PC-3 (cell line): ENCODE results near the gene HDAC4. TPM values are rescaled to one million over a fixed set of nuclear protein-coding genes. Genes with fewer than 3 reads are reported as not detected.

Experiments used
- ATAC-seq: fragments of 200-7000 bp; cut with Tn5 transposase; 2 replicates; pipeline ENCODE4 v1.9.1; 2020; ENCODE audit warnings: mild to moderate bottlenecking, moderate library complexity
- BruUV-seq: library from RNA; stranded (reverse); fragments of 400-500 nt; replicated peaks from 2 replicates; lab custom pipeline; 2021; lab: Mats Ljungman, UMichigan
- CTCF ChIA-PET: fragments of 300-600 bp; sonication (Branson Sonifier 250); formaldehyde crosslinking; loops from one replicate; lab custom pipeline; 2022; ENCODE audit warnings: antibody characterized with exemption; lab: Charles Lee
- POLR2A ChIA-PET: fragments of 300-600 bp; sonication (Branson Sonifier 250); formaldehyde crosslinking; loops from one replicate; lab custom pipeline; 2022; ENCODE audit warnings: antibody characterized with exemption; ENCODE audit not compliant: unreplicated experiment; lab: Charles Lee
- DNase-seq: peaks from one replicate; pipeline ENCODE4 v3.0.0-alpha.2; 2015
- H2AFZ ChIP-seq: fragments of 300-600 bp; sonication (generic); 2 replicates; pipeline ENCODE4 v1.6.0; 2016; ENCODE audit warnings: antibody characterized with exemption, low read length
- H3F3A ChIP-seq: fragments of 300-600 bp; sonication (generic); one replicate; pipeline ENCODE4 v1.6.0; 2017; ENCODE audit warnings: antibody characterized with exemption, low read length, control low read depth, mild to moderate bottlenecking; ENCODE audit not compliant: unreplicated experiment
- H3K27ac ChIP-seq: fragments of 300-600 bp; sonication (generic); 2 replicates; pipeline ENCODE4 v1.5.1; 2016; ENCODE audit warnings: mild to moderate bottlenecking, low read length
- H3K27me3 ChIP-seq: fragments of 300-600 bp; sonication (generic); 2 replicates; pipeline ENCODE4 v1.6.1; 2016; ENCODE audit warnings: low read length, mixed read lengths
- H3K36me3 ChIP-seq: fragments of 300-600 bp; sonication (generic); 2 replicates; pipeline ENCODE4 v1.6.1; 2016; ENCODE audit warnings: low read depth, mixed run types, low read length, mixed read lengths
- H3K4me1 ChIP-seq: fragments of 300-600 bp; sonication (generic); 2 replicates; pipeline ENCODE4 v1.5.1; 2016; ENCODE audit warnings: low read length; ENCODE audit not compliant: insufficient read depth
- H3K4me2 ChIP-seq: fragments of 300-600 bp; sonication (generic); 2 replicates; pipeline ENCODE4 v1.6.0; 2016; ENCODE audit warnings: low read length
- H3K4me3 ChIP-seq: fragments of 300-600 bp; sonication (generic); 2 replicates; pipeline ENCODE4 v1.5.1; 2016; ENCODE audit warnings: mild to moderate bottlenecking, low read length, mixed read lengths
- H3K79me2 ChIP-seq: fragments of 300-600 bp; sonication (generic); 2 replicates; pipeline ENCODE4 v1.6.1; 2017; ENCODE audit warnings: low read length, mixed read lengths
- H3K9ac ChIP-seq: fragments of 300-600 bp; sonication (generic); 2 replicates; pipeline ENCODE4 v1.6.0; 2016; ENCODE audit warnings: mild to moderate bottlenecking, low read length
- H3K9me2 ChIP-seq: fragments of 300-600 bp; sonication (generic); replicated peaks from 2 replicates; pipeline ENCODE4 v1.6.1; 2016; ENCODE audit warnings: mixed run types, low read length, mixed read lengths
- H3K9me3 ChIP-seq: fragments of 300-600 bp; sonication (generic); 2 replicates; pipeline ENCODE4 v1.6.1; 2016; ENCODE audit warnings: low read length, mixed read lengths
- H4K20me1 ChIP-seq: fragments of 300-600 bp; sonication (generic); 2 replicates; pipeline ENCODE4 v1.6.1; 2016; ENCODE audit warnings: low read length, mixed read lengths
- EZH2 ChIP-seq: fragments of 300-600 bp; sonication (generic); IDR thresholded peaks from one replicate; pipeline ENCODE4 v1.6.1; 2017; ENCODE audit warnings: antibody characterized with exemption, mild to moderate bottlenecking, low read length; ENCODE audit not compliant: unreplicated experiment
- EZH2phosphoT487 ChIP-seq: fragments of 300-600 bp; sonication (generic); IDR thresholded peaks from 2 replicates; pipeline ENCODE4 v1.6.1; 2018; ENCODE audit warnings: mild to moderate bottlenecking, antibody characterized with exemption, low read length, borderline replicate concordance
- intact Hi-C: fragments of 100-400 bp; cut with micrococcal nuclease; formaldehyde crosslinking; loops from 2 replicates; pipeline ENCODE4 v1.9.0; 2023
- total RNA-seq: library from RNA; depleted of rRNA; stranded (reverse); fragments of >200 nt; gene quantifications from 2 replicates; pipeline ENCODE4 v1.2.3, GENCODE V29; 2014
- TF ChIP-seq, protein P1 (sequence below): fragments of 300-600 bp; sonication (generic); conservative IDR thresholded peaks from 2 replicates; pipeline ENCODE4 v1.5.1; 2017; ENCODE audit warnings: antibody characterized with exemption, low read depth, mild to moderate bottlenecking, low read length

The HDAC4 gene
- total RNA-seq, 1 experiment from 2014 or later: 8.5 TPM

DNA sequence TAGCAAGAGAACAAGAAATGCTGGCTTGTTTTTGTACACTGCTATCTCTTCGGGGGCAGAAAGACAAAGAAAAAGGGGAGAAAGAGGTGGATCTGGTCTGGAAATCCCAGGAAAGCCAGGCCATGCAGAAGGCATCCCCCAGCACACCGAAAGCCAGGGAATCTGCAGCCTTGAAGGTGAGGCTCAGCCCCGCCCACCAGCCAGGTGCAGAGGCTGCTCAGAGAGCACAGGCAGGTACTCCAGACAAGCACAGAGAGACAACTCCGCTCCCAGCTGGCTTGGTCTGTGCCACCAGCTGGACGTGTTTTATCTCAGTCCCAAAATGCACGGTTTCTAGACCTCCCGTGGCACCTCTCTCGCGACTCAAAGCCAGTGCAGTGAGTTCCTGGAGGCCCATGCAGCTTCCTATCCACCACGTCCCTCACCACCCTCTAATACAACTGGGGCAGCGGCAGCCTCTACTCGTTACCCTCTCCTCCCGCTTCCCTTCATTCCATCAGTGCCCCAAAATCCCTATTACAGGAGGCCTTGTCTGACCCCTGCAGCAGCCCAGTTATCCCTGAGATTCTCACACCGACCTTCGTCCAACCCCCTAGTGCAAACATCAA, 62.8 kb downstream of the HDAC4 start:
- H3K9me2 ChIP-seq: no peaks in the 10 kb centered on the region
- TF ChIP-seq EZH2 (no peak), EZH2phosphoT487 (no peak)
- TF ChIP-seq, protein P1, sequence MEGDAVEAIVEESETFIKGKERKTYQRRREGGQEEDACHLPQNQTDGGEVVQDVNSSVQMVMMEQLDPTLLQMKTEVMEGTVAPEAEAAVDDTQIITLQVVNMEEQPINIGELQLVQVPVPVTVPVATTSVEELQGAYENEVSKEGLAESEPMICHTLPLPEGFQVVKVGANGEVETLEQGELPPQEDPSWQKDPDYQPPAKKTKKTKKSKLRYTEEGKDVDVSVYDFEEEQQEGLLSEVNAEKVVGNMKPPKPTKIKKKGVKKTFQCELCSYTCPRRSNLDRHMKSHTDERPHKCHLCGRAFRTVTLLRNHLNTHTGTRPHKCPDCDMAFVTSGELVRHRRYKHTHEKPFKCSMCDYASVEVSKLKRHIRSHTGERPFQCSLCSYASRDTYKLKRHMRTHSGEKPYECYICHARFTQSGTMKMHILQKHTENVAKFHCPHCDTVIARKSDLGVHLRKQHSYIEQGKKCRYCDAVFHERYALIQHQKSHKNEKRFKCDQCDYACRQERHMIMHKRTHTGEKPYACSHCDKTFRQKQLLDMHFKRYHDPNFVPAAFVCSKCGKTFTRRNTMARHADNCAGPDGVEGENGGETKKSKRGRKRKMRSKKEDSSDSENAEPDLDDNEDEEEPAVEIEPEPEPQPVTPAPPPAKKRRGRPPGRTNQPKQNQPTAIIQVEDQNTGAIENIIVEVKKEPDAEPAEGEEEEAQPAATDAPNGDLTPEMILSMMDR: no peak
- no peak for DNase-seq
- no peaks in the 10 kb centered on the region for H4K20me1 ChIP-seq
- BruUV-seq: no TSS peak
- H3F3A ChIP-seq: no peaks in the 10 kb centered on the region
- H2AFZ ChIP-seq: no peak overlapping the region
- ChIA-PET CTCF (no interaction called here), POLR2A (no interaction called here)
- H3K4me1 ChIP-seq: no peaks in the 10 kb centered on the region
- no peak overlapping the region for H3K4me3 ChIP-seq
- no peaks in the 10 kb centered on the region for H3K9me3 ChIP-seq
- no peaks in the 10 kb centered on the region for H3K36me3 ChIP-seq
- no peaks in the 10 kb centered on the region for H3K27me3 ChIP-seq
- no peak overlapping the region for H3K4me2 ChIP-seq
- H3K9ac ChIP-seq: no peak overlapping the region
- no peak for ATAC-seq
- intact Hi-C loops: no loop called here
- H3K27ac ChIP-seq: no peak overlapping the region
- 0 out of 2 replicates have a peak, but pooled peaks cover 6% of the 10 kb centered on the region for H3K79me2 ChIP-seq

DNA sequence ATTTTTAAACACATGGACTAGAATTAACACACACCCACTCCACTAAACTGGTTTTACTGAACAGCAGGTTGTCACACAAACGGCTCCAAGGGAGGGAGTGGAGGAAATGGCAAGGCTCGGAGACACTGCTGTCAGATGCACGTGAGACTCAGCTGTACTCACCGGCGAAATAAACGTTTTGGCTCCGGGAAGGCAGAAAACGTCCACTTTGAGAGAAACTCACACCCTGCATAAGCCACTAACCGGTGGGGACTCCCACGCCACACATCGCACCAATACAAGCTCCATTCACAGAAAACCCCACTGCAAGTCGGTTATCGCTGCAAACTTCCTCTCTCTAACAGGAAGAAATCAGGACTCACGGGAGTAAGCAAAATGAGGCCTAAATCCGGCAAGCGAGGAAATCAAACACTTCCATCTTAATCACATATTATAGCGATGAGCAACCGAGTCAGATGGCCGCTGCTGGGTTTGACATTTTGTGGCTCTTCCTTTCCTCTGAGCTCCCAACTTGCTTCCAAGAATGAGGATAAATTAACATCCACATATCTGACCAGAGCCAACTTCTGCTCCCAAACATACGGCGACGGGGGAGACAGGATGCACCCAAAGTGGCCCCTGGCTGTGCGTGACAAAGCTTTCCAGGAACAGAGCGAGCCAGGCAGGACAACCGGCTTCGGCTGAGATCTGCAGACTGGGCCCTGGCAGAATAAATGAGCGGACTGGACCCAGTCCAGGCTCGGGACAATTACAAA, 63.5 kb downstream of the HDAC4 start:
- H3F3A ChIP-seq: no peaks in the 10 kb centered on the region
- H3K4me2 ChIP-seq: no peak overlapping the region
- H3K27me3 ChIP-seq: no peaks in the 10 kb centered on the region
- no peaks in the 10 kb centered on the region for H4K20me1 ChIP-seq
- ChIA-PET POLR2A (no interaction called here), CTCF (no interaction called here)
- H2AFZ ChIP-seq: no peak overlapping the region
- TF ChIP-seq, protein P1: no peak
- TF ChIP-seq EZH2phosphoT487 (no peak), EZH2 (no peak)
- H3K79me2 ChIP-seq: 0 out of 2 replicates have a peak, but pooled peaks cover 6% of the 10 kb centered on the region
- H3K36me3 ChIP-seq: no peaks in the 10 kb centered on the region
- no peak overlapping the region for H3K4me3 ChIP-seq
- H3K4me1 ChIP-seq: no peaks in the 10 kb centered on the region
- H3K9ac ChIP-seq: no peak overlapping the region
- H3K27ac ChIP-seq: no peak overlapping the region
- no peak for DNase-seq
- BruUV-seq: no TSS peak
- H3K9me3 ChIP-seq: no peaks in the 10 kb centered on the region
- intact Hi-C loops: no loop called here
- no peaks in the 10 kb centered on the region for H3K9me2 ChIP-seq
- no peak for ATAC-seq

DNA sequence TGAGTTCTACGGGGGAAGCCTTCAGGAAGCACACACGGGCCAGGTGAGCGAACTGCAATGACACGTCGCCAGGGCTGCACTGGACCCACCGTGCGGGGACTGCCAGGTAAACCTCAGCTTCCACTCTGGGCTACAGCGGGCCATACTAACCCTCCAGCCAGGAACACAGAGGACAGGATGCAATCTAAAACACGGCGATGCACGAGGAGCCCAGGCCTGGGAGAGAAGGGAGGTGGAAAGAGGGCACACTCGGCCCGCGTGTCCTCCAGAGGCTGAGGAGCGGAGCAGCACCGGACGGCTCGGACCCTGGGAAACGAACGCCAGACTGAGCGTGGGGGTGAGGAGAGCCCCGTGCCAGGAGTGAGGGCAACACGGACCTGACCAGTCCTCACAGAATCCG, 69.3 kb downstream of the HDAC4 start:
- CTCF ChIA-PET: no interaction called here

More for the DNA sequence above, 69.3 kb downstream of the HDAC4 start:
- intact Hi-C loops: no loop called here
- no peaks in the 10 kb centered on the region for H3K27me3 ChIP-seq
- no peak overlapping the region for H3K4me3 ChIP-seq
- H3K79me2 ChIP-seq: no peaks in the 10 kb centered on the region
- H3K9me3 ChIP-seq: no peaks in the 10 kb centered on the region
- DNase-seq (no peak), ATAC-seq (no peak)
- POLR2A ChIA-PET: no interaction called here
- no peak overlapping the region for H3K4me2 ChIP-seq
- no TSS peak for BruUV-seq
- H4K20me1 ChIP-seq: no peaks in the 10 kb centered on the region; the same call in 1 of the 2 replicates
- H3K9ac ChIP-seq: no peak overlapping the region
- H3K27ac ChIP-seq: no peak overlapping the region
- H3K36me3 ChIP-seq: no peaks in the 10 kb centered on the region
- no peak for TF ChIP-seq EZH2phosphoT487
- TF ChIP-seq, protein P1: no peak
- TF ChIP-seq EZH2: no peak
- H3K9me2 ChIP-seq: no peaks in the 10 kb centered on the region
- H3F3A ChIP-seq: no peaks in the 10 kb centered on the region
- H2AFZ ChIP-seq: no peak overlapping the region
- H3K4me1 ChIP-seq: peaks cover 4% of the 10 kb centered on the region; the same call in 1 of the 2 replicates
